Smooth muscle cell (in vitro differentiated cells): ENCODE measurements around the gene SH3PXD2A. TPM values are rescaled to one million over a fixed set of nuclear protein-coding genes. Genes with fewer than 3 reads are reported as not detected.

Source experiments
- DNase-seq: peaks from one replicate; lab custom pipeline; 2025; ENCODE audit not compliant: unreplicated experiment; lab: John Stamatoyannopoulos, UW
- H2AFZ ChIP-seq: fragments of 200-600 bp; sonication (generic); 2 replicates; pipeline ENCODE4 v1.6.0; 2016; ENCODE audit warnings: antibody characterized with exemption, low read depth, mild to moderate bottlenecking
- H3F3A ChIP-seq: fragments of 200-600 bp; sonication (generic); 2 replicates; pipeline ENCODE4 v1.6.0; 2017; ENCODE audit warnings: antibody characterized with exemption, low read depth
- H3K27ac ChIP-seq: fragments of 200-600 bp; sonication (generic); 2 replicates; pipeline ENCODE4 v1.5.1; 2016; ENCODE audit warnings: low read depth, mild to moderate bottlenecking
- H3K27me3 ChIP-seq: fragments of 200-600 bp; sonication (generic); 2 replicates; pipeline ENCODE4 v1.6.1; 2016; ENCODE audit warnings: low read depth, mild to moderate bottlenecking
- H3K36me3 ChIP-seq: fragments of 200-600 bp; sonication (generic); 2 replicates; pipeline ENCODE4 v1.5.1; 2016; ENCODE audit warnings: low read depth
- H3K4me1 ChIP-seq: fragments of 200-600 bp; sonication (generic); 2 replicates; pipeline ENCODE4 v1.5.1; 2016; ENCODE audit warnings: low read depth
- H3K4me2 ChIP-seq: fragments of 200-600 bp; sonication (generic); 2 replicates; pipeline ENCODE4 v1.6.0; 2016; ENCODE audit warnings: mild to moderate bottlenecking
- H3K4me3 ChIP-seq: fragments of 200-600 bp; sonication (generic); 2 replicates; pipeline ENCODE4 v1.5.1; 2016; ENCODE audit warnings: mild to moderate bottlenecking
- H3K79me2 ChIP-seq: fragments of 200-600 bp; sonication (generic); 2 replicates; pipeline ENCODE4 v1.6.0; 2016; ENCODE audit warnings: low read depth, mild to moderate bottlenecking
- H3K9ac ChIP-seq: fragments of 200-600 bp; sonication (generic); 2 replicates; pipeline ENCODE4 v1.6.0; 2016; ENCODE audit warnings: low read depth
- H3K9me3 ChIP-seq: fragments of 200-600 bp; sonication (generic); replicated peaks from 2 replicates; pipeline ENCODE4 v1.5.1; 2016; ENCODE audit warnings: low read depth
- H4K20me1 ChIP-seq: fragments of 200-600 bp; sonication (generic); 2 replicates; pipeline ENCODE4 v1.6.0; 2016; ENCODE audit warnings: low read depth
- WGBS: methylation state at CpG from one replicate; pipeline ENCODE4 v1.1.7; 2016; ENCODE audit warnings: low lambda C conversion rate; 5-methylcytosine and 5-hydroxymethylcytosine counted together
- polyA plus RNA-seq: library from polyadenylated mRNA; unstranded; fragments of >200 nt; fragmentation: Nextera tagmentation; extraction: Ambion mirVana; gene quantifications from 2 replicates; pipeline ENCODE4 v1.2.1, GENCODE V29; 2016
- total RNA-seq: library from RNA; depleted of rRNA; stranded (reverse); fragments of >200 nt; gene quantifications from 2 replicates; pipeline ENCODE4 v1.2.3, GENCODE V29; 2014
- TF ChIP-seq, protein P1 (sequence below): fragments of 200-600 bp; sonication (generic); IDR thresholded peaks from 2 replicates; pipeline ENCODE4 v1.5.1; 2017; ENCODE audit warnings: borderline replicate concordance, mild to moderate bottlenecking, antibody characterized with exemption; ENCODE audit not compliant: insufficient read depth, poor library complexity, severe bottlenecking

The SH3PXD2A gene
- total and polyA plus RNA-seq, 2 experiments from 2014 or later = 30.1 to 37.9 TPM

DNA sequence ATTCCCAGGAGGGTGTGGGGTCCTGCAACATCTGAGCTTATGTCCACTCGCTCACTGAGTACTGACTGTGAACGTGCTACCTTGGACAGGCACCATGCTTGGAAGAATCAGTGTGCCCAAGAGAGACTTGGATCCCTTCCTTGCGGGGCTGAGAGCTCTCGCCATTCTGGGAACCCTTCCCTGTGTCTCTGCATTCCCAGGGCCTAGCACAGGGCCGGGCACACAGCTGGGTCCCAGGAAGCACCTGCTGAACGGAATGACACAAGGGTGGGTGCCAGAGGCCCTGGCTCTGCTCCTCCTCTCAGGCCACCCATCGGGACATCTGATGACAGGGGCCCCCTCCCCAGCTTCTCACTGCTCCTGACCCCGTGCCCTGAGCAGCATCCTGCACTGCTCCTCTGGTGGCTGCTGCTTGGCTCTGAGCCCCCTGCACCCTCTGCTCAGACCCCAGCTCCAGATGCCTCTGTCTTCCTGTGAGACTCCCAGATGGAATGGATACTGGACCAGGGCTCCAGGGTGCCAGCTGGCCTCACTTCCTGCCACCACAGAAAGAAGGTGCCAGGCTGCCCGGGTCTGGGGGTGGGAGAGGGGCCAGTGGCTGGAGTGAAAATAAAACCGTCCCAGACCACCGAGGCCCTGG, 232.3 kb downstream of the SH3PXD2A start:
- Histone ChIP-seq H3K9me3 (no peaks in the 10 kb centered on the region), H3F3A (peaks cover 11% of the 10 kb centered on the region), H3K4me2 (no peak overlapping the region), H4K20me1 (peaks cover 17% of the 10 kb centered on the region), H3K4me1 (peaks cover 6% of the 10 kb centered on the region), H2AFZ (no peak overlapping the region), H3K9ac (no peak overlapping the region), H3K79me2 (no peaks in the 10 kb centered on the region), H3K4me3 (no peak overlapping the region), H3K27ac (no peak overlapping the region), H3K36me3 (peaks cover 7% of the 10 kb centered on the region), H3K27me3 (no peaks in the 10 kb centered on the region)
- DNase-seq = no peak
- TF ChIP-seq, protein P1, sequence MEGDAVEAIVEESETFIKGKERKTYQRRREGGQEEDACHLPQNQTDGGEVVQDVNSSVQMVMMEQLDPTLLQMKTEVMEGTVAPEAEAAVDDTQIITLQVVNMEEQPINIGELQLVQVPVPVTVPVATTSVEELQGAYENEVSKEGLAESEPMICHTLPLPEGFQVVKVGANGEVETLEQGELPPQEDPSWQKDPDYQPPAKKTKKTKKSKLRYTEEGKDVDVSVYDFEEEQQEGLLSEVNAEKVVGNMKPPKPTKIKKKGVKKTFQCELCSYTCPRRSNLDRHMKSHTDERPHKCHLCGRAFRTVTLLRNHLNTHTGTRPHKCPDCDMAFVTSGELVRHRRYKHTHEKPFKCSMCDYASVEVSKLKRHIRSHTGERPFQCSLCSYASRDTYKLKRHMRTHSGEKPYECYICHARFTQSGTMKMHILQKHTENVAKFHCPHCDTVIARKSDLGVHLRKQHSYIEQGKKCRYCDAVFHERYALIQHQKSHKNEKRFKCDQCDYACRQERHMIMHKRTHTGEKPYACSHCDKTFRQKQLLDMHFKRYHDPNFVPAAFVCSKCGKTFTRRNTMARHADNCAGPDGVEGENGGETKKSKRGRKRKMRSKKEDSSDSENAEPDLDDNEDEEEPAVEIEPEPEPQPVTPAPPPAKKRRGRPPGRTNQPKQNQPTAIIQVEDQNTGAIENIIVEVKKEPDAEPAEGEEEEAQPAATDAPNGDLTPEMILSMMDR = no peak
- 94% methylated on average over 11 of the region's 11 CpGs for WGBS

DNA sequence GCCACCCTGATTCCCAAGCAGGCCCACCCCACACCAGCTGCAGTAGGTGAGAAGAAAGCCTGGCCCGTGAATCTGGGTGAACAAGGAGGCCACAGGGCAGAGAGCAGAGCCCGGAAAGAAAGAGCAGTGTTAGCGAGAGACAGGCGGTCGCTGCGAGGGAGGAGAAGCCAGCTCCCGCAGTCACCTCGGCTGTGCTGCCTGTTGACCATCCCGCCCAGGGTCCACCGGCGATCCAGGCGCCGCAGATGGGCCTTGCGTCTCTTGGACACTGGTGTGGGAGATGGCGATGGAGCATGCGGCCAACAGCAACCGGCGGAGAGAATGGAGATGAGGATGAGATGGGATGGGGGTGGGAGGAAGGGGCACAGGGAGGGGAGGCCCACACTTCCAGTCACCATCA, 233.1 kb downstream of the SH3PXD2A start:
- Histone ChIP-seq H3K27me3 (no peaks in the 10 kb centered on the region), H3K4me1 (peaks cover 6% of the 10 kb centered on the region), H3K4me3 (no peak overlapping the region), H3K9me3 (no peaks in the 10 kb centered on the region), H3K36me3 (peaks cover 7% of the 10 kb centered on the region), H3K9ac (no peak overlapping the region), H4K20me1 (peaks cover 11% of the 10 kb centered on the region), H3K4me2 (no peak overlapping the region), H3F3A (peaks cover 11% of the 10 kb centered on the region), H3K79me2 (no peaks in the 10 kb centered on the region), H2AFZ (no peak overlapping the region), H3K27ac (peak overlapping the region; percentile 78)
- WGBS = 93% methylated on average over 18 of the region's 18 CpGs
- DNase-seq = no peak
- TF ChIP-seq, protein P1 = no peak

DNA sequence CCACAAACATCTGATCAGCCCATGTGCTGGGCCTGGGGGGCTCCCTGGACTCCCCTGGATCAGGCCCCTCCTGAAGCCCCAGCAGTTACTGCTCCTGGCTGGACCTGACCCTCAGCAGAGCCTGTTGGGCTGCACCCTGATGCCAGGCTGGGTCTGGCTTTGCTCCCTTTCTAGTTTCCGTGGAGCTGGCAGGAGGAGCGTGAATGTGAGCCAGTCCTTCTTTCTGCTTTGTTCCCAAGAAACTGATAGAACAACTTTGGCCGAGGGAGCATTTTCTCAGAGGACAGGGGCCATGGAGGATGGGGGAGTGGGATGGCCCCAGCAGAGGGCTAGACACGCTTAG, 233.6 kb downstream of the SH3PXD2A start:
- 98% methylated on average over 4 of the region's 4 CpGs for WGBS
- no peak overlapping the region for H3K9ac ChIP-seq
- H3K79me2 ChIP-seq = no peaks in the 10 kb centered on the region
- peaks cover 6% of the 10 kb centered on the region for H3K4me1 ChIP-seq
- H3K4me3 ChIP-seq = no peak overlapping the region
- H2AFZ ChIP-seq = no peak overlapping the region
- peaks cover 11% of the 10 kb centered on the region for H4K20me1 ChIP-seq
- no peak for DNase-seq
- peaks cover 11% of the 10 kb centered on the region for H3F3A ChIP-seq
- H3K4me2 ChIP-seq = no peak overlapping the region
- TF ChIP-seq, protein P1 = no peak
- no peaks in the 10 kb centered on the region for H3K27me3 ChIP-seq
- H3K9me3 ChIP-seq = no peaks in the 10 kb centered on the region
- H3K36me3 ChIP-seq = peaks cover 7% of the 10 kb centered on the region
- peak overlapping the region; percentile 78 for H3K27ac ChIP-seq
